ENCODE results near the gene SEC24D. TPM values are rescaled to one million over a fixed set of nuclear protein-coding genes. Genes with fewer than 3 reads are reported as not detected.

The SEC24D gene
- total and polyA plus RNA-seq, 2 experiments from 2014 or later = 37.6 to 94.8 TPM

GRCh38 chr4:118837121-118837507 lies 1.2 kb upstream of the SEC24D start:
- Mint-ChIP-seq H3K4me3 (peak overlapping the region; percentile 88), H3K4me1 (peaks cover 34% of the 10 kb centered on the region)
- peak overlapping the region; percentile 87; the same call in 1 of the 2 replicates for H2AFZ ChIP-seq

DNA sequence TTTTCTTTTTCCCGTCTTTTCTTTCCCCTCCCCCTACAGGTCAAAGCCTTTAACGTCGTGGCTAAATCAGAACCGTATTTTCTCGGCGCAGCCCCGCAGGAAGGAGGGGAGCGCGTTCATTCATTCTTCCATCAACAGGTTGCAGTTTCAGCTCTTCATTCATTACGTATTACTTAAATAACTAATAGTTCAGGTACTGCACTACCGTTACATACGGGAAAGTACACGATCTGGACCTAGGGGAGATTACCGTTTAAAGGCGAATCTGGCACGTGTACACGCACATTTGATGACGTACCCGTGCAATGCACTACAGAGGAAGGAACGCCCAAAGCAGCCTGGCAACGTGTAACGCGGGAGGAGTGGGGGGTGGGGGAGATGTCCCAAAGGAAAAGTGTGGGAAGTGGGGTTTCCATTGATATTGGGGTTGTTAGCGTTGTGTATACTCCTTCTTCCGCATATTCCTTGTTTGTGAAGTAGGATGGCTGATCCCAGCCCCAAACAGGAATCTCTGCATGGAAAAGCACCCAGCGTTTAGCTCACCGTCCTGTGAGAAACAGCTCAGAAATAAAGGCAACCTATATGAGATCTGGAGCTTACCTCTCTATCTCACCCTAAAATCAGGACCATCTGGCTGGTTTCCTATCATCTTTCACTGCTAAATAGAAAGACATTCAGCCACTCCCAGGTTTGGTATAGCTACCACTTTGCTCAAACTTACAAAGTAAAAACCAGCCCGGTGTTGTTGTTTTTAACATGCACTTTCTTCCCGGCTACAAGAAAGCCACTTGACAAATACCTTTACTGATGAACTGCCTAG lies 585 bp upstream of the SEC24D start:
- Mint-ChIP-seq H3K9me3 (no peaks in the 10 kb centered on the region), H3K36me3 (ENCODE audit: low read depth) (peaks cover 16% of the 10 kb centered on the region), H3K27me3 (ENCODE audit: insufficient read depth, low read depth, poor library complexity) (peaks cover 17% of the 10 kb centered on the region), H3K4me1 (peaks cover 28% of the 10 kb centered on the region), H3K4me3 (peak overlapping the region; percentile 88), H3K27ac (peak overlapping the region; percentile 99)
- peaks cover 7% of the 10 kb centered on the region; the same call in 1 of the 2 replicates for H3F3A ChIP-seq (replicated peaks; ENCODE audit: low read depth)
- peaks cover 17% of the 10 kb centered on the region for H3K36me3 ChIP-seq (ENCODE audit: insufficient read depth)
- peaks cover 7% of the 10 kb centered on the region for H4K20me1 ChIP-seq (replicated peaks; ENCODE audit: insufficient read depth)
- no peaks in the 10 kb centered on the region for H3K27me3 ChIP-seq (ENCODE audit: insufficient read depth)
- peak overlapping the region; percentile 81 for H3K4me2 ChIP-seq
- peaks cover 30% of the 10 kb centered on the region for H3K4me1 ChIP-seq (ENCODE audit: insufficient read depth)
- H3K4me3 ChIP-seq = peak overlapping the region; percentile 87
- H2AFZ ChIP-seq = peak overlapping the region; percentile 87
- no peaks in the 10 kb centered on the region for H3K9me2 ChIP-seq (ENCODE audit: insufficient read depth)
- H3K27ac ChIP-seq (ENCODE audit: low read depth) = peak overlapping the region; percentile 99
- H3K79me2 ChIP-seq (replicated peaks; ENCODE audit: insufficient read depth) = peaks cover 40% of the 10 kb centered on the region
- ATAC-seq (peak; percentile 23), DNase-seq (ENCODE audit: low spot score) (peak; percentile 82)
- TF ChIP-seq CTCF (conservative IDR thresholded peaks at IDR 0.05; ENCODE audit: low read depth in 2 of 2) (peak in 1 of 2 experiments; percentile 29; a peak in 2 of 4 replicates), REST (IDR thresholded peaks at IDR 0.05; ENCODE audit: unreplicated experiment) (no peak), JUNB (IDR thresholded peaks at IDR 0.05; ENCODE audit: unreplicated experiment) (no peak), EZH2phosphoT487 (IDR thresholded peaks at IDR 0.05; ENCODE audit: unreplicated experiment) (no peak), POLR2AphosphoS5 (IDR thresholded peaks at IDR 0.05; ENCODE audit: low read depth) (peak; percentile 60), CREB1 (CRISPR knock-in tag; IDR thresholded peaks at IDR 0.05; ENCODE audit: low read depth) (peak; percentile 89)

More at GRCh38 chr4:118837121-118837507, 1.2 kb upstream of the SEC24D start:
- Histone ChIP-seq H3F3A (replicated peaks; ENCODE audit: low read depth) (peaks cover 7% of the 10 kb centered on the region; the same call in 1 of the 2 replicates), H3K4me3 (peak overlapping the region; percentile 87), H3K9me2 (ENCODE audit: insufficient read depth) (no peaks in the 10 kb centered on the region), H3K79me2 (replicated peaks; ENCODE audit: insufficient read depth) (peaks cover 34% of the 10 kb centered on the region), H3K36me3 (ENCODE audit: insufficient read depth) (peaks cover 15% of the 10 kb centered on the region), H3K27ac (ENCODE audit: low read depth) (peak overlapping the region; percentile 99), H4K20me1 (replicated peaks; ENCODE audit: insufficient read depth) (peaks cover 7% of the 10 kb centered on the region), H3K4me1 (ENCODE audit: insufficient read depth) (peaks cover 37% of the 10 kb centered on the region), H3K27me3 (ENCODE audit: insufficient read depth) (no peaks in the 10 kb centered on the region), H3K4me2 (peak overlapping the region; percentile 81)
- no peaks in the 10 kb centered on the region for H3K9me3 Mint-ChIP-seq
- peaks cover 11% of the 10 kb centered on the region for H3K36me3 Mint-ChIP-seq (ENCODE audit: low read depth)
- peaks cover 15% of the 10 kb centered on the region for H3K27me3 Mint-ChIP-seq (ENCODE audit: insufficient read depth, low read depth, poor library complexity)
- DNase-seq (ENCODE audit: low spot score) (no peak), ATAC-seq (no peak)
- no peak overlapping the region; the same call in 1 of the 2 replicates for H3K27ac Mint-ChIP-seq
- TF ChIP-seq ZNF331 (CRISPR knock-in tag; IDR thresholded peaks at IDR 0.05; ENCODE audit: low read depth) (no peak), CREB1 (CRISPR knock-in tag; IDR thresholded peaks at IDR 0.05; ENCODE audit: low read depth) (no peak), ZNF114 (CRISPR knock-in tag; IDR thresholded peaks at IDR 0.05) (no peak), JUNB (IDR thresholded peaks at IDR 0.05; ENCODE audit: unreplicated experiment) (no peak), CTCF (conservative IDR thresholded peaks at IDR 0.05; ENCODE audit: low read depth in 2 of 2) (no peak), ETS1 (IDR thresholded peaks at IDR 0.05) (no peak), POLR2AphosphoS5 (IDR thresholded peaks at IDR 0.05; ENCODE audit: low read depth) (no peak), EZH2 (IDR thresholded peaks at IDR 0.05; ENCODE audit: low read depth, unreplicated experiment) (no peak)
